Naive thymus-derived CD4-positive, alpha-beta T cell (primary cell): ENCODE measurements around the gene INMT. TPM values are rescaled to one million over a fixed set of nuclear protein-coding genes. Genes with fewer than 3 reads are reported as not detected.

Source experiments
- ATAC-seq: fragments of 150-1000 bp; cut with Tn5 transposase; 2 replicates; pipeline ENCODE4 v1.10.0; 2021; ENCODE audit warnings: mild to moderate bottlenecking, moderate library complexity
- CTCF ChIA-PET: fragments of 350-600 bp; sonication (Branson Sonifier 250); formaldehyde crosslinking; loops from one replicate; lab custom pipeline; 2021; ENCODE audit warnings: antibody characterized with exemption; lab: Charles Lee
- POLR2A ChIA-PET: fragments of 350-600 bp; sonication (Branson Sonifier 250); formaldehyde crosslinking; loops from one replicate; lab custom pipeline; 2021; ENCODE audit warnings: antibody characterized with exemption, inconsistent platforms; lab: Charles Lee
- DNase-seq, 9 donors: peaks; one replicate each; pipeline versions ENCODE4 v3.0.0 to v3.0.0-alpha.2; 2020 to 2022; ENCODE audit warnings: mixed read lengths in 1 of 9
- H3K27ac ChIP-seq: one replicate; pipeline ENCODE4 v1.7.0; 2013; ENCODE audit warnings: mild to moderate bottlenecking, low read depth, low read length, moderate library complexity
- H3K27me3 ChIP-seq, 2 donors: one replicate each; pipeline ENCODE4 v1.7.0; 2013; ENCODE audit warnings: low read length in 2 of 2, mild to moderate bottlenecking in 2 of 2, moderate library complexity in 2 of 2; ENCODE audit not compliant: control insufficient read depth in 2 of 2, insufficient read depth in 2 of 2
- H3K36me3 ChIP-seq, 3 experiments: 1 replicate in 2 of 3; 2 replicates in 1 of 3; pipeline ENCODE4 v1.7.0; 2013; ENCODE audit warnings: low read length in 3 of 3, mild to moderate bottlenecking in 3 of 3, moderate library complexity in 1 of 3; ENCODE audit not compliant: insufficient read depth in 3 of 3, control insufficient read depth in 2 of 3
- H3K4me1 ChIP-seq, 2 donors: one replicate each; pipeline ENCODE4 v1.7.0; 2013; ENCODE audit warnings: low read length in 2 of 2, mild to moderate bottlenecking in 2 of 2, moderate library complexity in 1 of 2; ENCODE audit not compliant: control insufficient read depth in 2 of 2, insufficient read depth in 2 of 2
- H3K4me3 ChIP-seq: 2 replicates; pipeline ENCODE4 v1.7.0; 2013; ENCODE audit warnings: mild to moderate bottlenecking, low read length
- H3K9me3 ChIP-seq, 3 experiments: 1 replicate in 2 of 3; 2 replicates in 1 of 3; pipeline ENCODE4 v1.7.0; 2013; ENCODE audit warnings: low read length in 3 of 3; ENCODE audit not compliant: control insufficient read depth in 2 of 3
- H3K27ac Mint-ChIP-seq, 9 donors: one replicate each; pipeline ENCODE4 v1.8.0; 2020 to 2022; ENCODE audit warnings: mixed read lengths in 9 of 9, mild to moderate bottlenecking in 8 of 9, moderate library complexity in 5 of 9, inconsistent platforms in 2 of 9
- H3K27me3 Mint-ChIP-seq, 5 donors: one replicate each; pipeline ENCODE4 v1.8.0; 2021 to 2022; ENCODE audit warnings: mixed read lengths in 5 of 5, mild to moderate bottlenecking in 1 of 5
- H3K36me3 Mint-ChIP-seq, 5 donors: one replicate each; pipeline ENCODE4 v1.8.0; 2020 to 2022; ENCODE audit warnings: mixed read lengths in 5 of 5, mild to moderate bottlenecking in 3 of 5, inconsistent platforms in 1 of 5
- H3K4me1 Mint-ChIP-seq, 7 donors: one replicate each; pipeline ENCODE4 v1.8.0; 2020 to 2022; ENCODE audit warnings: mixed read lengths in 7 of 7, mild to moderate bottlenecking in 3 of 7, inconsistent platforms in 1 of 7
- H3K4me3 Mint-ChIP-seq, 10 donors: one replicate each; pipeline ENCODE4 v1.8.0; 2020 to 2022; ENCODE audit warnings: mild to moderate bottlenecking in 10 of 10, mixed read lengths in 10 of 10, moderate library complexity in 6 of 10, inconsistent platforms in 2 of 10
- H3K9me3 Mint-ChIP-seq, 11 donors: one replicate each; pipeline ENCODE4 v1.8.0; 2020 to 2022; ENCODE audit warnings: mixed read lengths in 11 of 11, mild to moderate bottlenecking in 4 of 11, inconsistent platforms in 1 of 11, moderate library complexity in 1 of 11
- intact Hi-C, 2 donors: fragments of 100-400 bp; cut with micrococcal nuclease; formaldehyde crosslinking; loops; one replicate each; pipeline ENCODE4 v1.15.1; 2023
- polyA plus RNA-seq, 2 donors: library from polyadenylated mRNA; unstranded; fragments of 300-500 nt; fragmentation: Illumina TruSeq; gene quantifications; one replicate each; pipeline ENCODE4 v1.2.3, GENCODE V29; 2021
- total RNA-seq, 6 experiments: library from RNA in 5 of 6; stranded (reverse) in 5 of 6; gene quantifications; 1 replicate in 5 of 6; 2 replicates in 1 of 6; pipeline ENCODE4 v1.2.3 and lab custom pipeline; 2021 to 2026

The INMT gene
- total and polyA plus RNA-seq, 7 experiments from 2014 or later, result 0.24 to 4.8 (median 0.55) TPM; not detected in 1

DNA sequence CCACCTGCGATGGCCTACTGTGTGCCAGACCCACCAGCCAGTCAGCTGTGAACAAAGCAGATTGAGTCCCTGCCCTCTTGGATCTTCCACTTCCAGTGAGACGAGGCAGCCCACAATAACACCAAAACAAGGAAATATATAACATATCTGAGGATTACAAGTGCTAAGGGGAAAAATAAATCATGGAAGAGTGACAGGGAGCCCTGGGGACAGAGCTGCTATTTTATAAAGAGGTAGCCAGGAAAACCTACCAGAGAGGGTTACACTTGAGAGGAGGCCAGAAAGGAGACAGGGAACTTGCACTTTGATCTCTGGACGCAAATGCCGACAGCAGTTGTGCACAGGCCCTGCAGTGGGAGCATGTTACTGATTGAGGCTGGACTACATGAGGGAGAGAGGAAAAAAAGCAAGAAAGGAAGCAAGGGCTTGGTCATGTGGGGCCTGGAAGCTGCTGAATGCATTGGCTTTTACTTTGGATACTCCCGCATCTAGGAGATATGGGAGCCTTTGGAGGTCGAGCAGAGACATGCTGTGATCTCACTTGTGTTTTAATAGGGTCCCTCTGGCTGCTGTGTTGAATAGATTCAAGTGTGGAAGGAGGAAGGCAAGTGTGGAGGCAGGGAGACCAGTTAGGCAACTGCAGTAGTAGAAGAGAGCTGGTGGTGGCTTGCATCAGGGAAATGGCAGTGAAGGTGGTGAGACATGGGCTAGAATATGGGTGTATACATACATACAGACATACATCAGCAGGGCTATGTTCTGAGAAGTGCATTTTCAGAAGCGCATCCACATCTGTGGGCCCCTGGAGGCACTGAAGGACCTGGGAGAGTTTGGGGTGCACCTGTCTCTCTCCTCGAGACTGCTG is 45.5 kb downstream of the INMT start:
- Mint-ChIP-seq H3K9me3 (no peaks in the 10 kb centered on the region), H3K36me3 (no peaks in the 10 kb centered on the region), H3K4me3 (no peak overlapping the region), H3K27me3 (no peaks in the 10 kb centered on the region), H3K4me1 (peaks cover 0 to 35% (median 4%) of the 10 kb centered on the region in 7 donors), H3K27ac (peak overlapping the region in 3 of 9 donors; percentile 4 to 9 (median 4))
- no peaks in the 10 kb centered on the region for H3K9me3 ChIP-seq
- peaks cover 0 to 6% of the 10 kb centered on the region in 2 donors for H3K4me1 ChIP-seq
- no peak overlapping the region for H3K4me3 ChIP-seq
- DNase-seq, result no peak
- no peaks in the 10 kb centered on the region for H3K27me3 ChIP-seq
- ChIA-PET CTCF (interaction anchor here (0.5 to 0.6 kb wide), 2 partner anchors 33 to 1895 kb away, joined by 3 read pairs; no protein-coding TSS in a partner anchor), POLR2A (interaction anchor here (0.7 kb wide), 1 partner anchor 720 kb away, joined by 3 read pairs; no protein-coding TSS in a partner anchor)
- H3K27ac ChIP-seq, result no peak overlapping the region
- H3K36me3 ChIP-seq, result no peaks in the 10 kb centered on the region
- intact Hi-C loops, result no loop called here
- ATAC-seq, result no peak

DNA sequence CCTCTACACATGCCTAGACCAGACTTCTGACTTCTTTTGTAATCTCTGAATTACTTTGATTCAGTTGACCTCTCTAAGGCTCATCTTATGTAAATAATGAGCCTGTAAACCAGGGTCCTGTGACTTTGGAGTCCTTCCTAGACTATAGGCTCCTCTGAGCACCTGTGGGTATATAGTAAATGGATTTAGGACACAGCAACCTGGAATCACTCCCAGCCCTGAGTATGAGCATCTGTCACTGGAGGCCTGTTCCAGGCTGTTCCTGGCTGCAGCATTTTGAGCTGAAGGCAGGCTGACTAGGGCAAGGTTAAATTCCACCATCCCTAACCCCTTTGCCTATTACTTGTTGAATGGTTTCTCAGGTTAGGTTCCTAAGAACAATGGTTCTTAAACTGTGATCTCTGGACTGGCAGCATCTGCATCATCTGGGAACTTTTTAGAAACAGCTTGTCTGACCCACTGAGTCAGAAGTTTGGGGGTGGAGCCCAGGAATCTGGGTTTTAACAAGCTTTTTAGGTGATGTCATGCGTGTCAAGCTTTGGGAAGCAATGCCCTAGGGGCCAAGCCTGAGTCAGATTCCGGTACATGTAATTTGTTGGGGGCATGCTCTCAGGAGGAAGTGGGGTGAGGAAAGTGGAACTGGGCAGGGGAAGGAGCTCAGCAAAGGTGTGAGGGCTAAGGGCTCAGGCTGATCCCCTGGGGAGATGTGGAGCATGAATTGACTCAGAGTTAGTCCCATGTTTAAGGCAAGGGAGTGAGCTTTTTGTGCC is 47.5 kb downstream of the INMT start:
- Mint-ChIP-seq H3K27me3 (no peaks in the 10 kb centered on the region), H3K4me1 (peaks cover 0 to 35% (median 4%) of the 10 kb centered on the region in 7 donors), H3K36me3 (no peaks in the 10 kb centered on the region), H3K27ac (no peak overlapping the region), H3K9me3 (no peaks in the 10 kb centered on the region), H3K4me3 (no peak overlapping the region)
- no peak overlapping the region for H3K4me3 ChIP-seq
- no peaks in the 10 kb centered on the region for H3K9me3 ChIP-seq
- DNase-seq, result no peak
- no peaks in the 10 kb centered on the region for H3K36me3 ChIP-seq
- no peak for ATAC-seq
- no peak overlapping the region for H3K27ac ChIP-seq
- intact Hi-C loops, result no loop called here
- H3K27me3 ChIP-seq, result no peaks in the 10 kb centered on the region
- CTCF ChIA-PET, result interaction anchor here (1.4 kb wide), 1 partner anchor 323 kb away, joined by 6 read pairs; no protein-coding TSS in a partner anchor
- POLR2A ChIA-PET, result no interaction called here
- H3K4me1 ChIP-seq, result peaks cover 0 to 6% of the 10 kb centered on the region in 2 donors

- Mint-ChIP-seq H3K27ac (no peak overlapping the region), H3K9me3 (no peaks in the 10 kb centered on the region), H3K27me3 (peaks cover 0 to 7% (median 0%) of the 10 kb centered on the region in 5 donors), H3K4me3 (no peak overlapping the region), H3K36me3 (no peaks in the 10 kb centered on the region), H3K4me1 (peaks cover 0 to 35% (median 4%) of the 10 kb centered on the region in 7 donors)
- DNase-seq (no peak), ATAC-seq (no peak)
- no peaks in the 10 kb centered on the region for H3K36me3 ChIP-seq
- POLR2A ChIA-PET, result no interaction called here
- H3K27ac ChIP-seq, result no peak overlapping the region
- no peaks in the 10 kb centered on the region for H3K27me3 ChIP-seq
- no peak overlapping the region for H3K4me3 ChIP-seq
- no peaks in the 10 kb centered on the region for H3K9me3 ChIP-seq
- intact Hi-C loops, result loop anchor here (1.0 to 10.0 kb wide), 4 partner anchors 175 to 1675 kb away; no protein-coding TSS in a partner anchor
- H3K4me1 ChIP-seq, result peaks cover 0 to 6% of the 10 kb centered on the region in 2 donors
- CTCF ChIA-PET, result interaction anchor here (1.4 kb wide), 1 partner anchor 322 kb away, joined by 6 read pairs; no protein-coding TSS in a partner anchor
Observed at GRCh38 chr7:30799976-30800661, 48.2 kb downstream of the INMT start.

DNA sequence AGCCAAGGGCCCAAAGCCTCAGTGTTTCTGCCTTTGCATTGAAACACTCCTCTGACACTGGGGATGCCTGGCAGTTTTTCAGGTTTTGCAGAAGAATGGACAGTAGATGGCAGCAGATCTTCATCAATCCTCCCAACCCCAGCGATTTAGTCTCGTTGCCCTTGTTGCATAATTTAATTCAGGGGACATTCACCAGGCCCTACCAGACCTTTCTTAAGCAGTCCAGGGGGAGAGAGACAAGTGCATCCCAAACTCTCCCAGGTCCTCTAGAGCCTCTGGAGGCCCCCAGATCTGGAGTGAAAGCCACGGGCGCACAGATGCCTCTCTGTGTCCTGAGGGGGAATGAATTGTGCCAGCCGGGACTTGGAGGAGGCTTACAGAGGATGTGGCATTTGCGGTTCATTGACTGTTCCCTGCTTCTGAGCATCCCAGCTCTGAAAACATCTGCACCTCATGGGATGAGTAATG is 48.9 kb downstream of the INMT start:
- CTCF ChIA-PET, result interaction anchor here (1.6 kb wide), 1 partner anchor 322 kb away, joined by 9 read pairs; no protein-coding TSS in a partner anchor

DNA sequence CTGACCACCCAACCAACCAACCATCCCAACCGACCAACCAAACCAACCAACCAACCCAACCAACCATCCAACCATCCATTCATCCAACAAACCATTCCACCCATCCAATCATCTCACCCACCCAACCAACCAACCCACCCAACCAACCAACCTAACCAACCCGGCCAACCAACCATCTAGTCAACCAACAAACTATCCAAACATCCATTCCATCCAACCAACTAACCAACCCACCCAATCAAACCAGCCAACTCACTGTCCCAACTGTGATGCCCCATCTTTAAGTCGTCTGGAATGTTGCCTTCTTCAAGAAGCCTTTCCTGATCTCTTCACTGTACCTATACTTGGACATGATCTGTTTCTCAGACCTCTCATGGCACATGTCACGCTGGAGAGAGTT is 50.9 kb downstream of the INMT start:
- POLR2A ChIA-PET, result no interaction called here
- no peak overlapping the region for H3K27ac Mint-ChIP-seq
- peaks cover 0 to 6% of the 10 kb centered on the region in 2 donors for H3K4me1 ChIP-seq
- H3K36me3 ChIP-seq, result no peaks in the 10 kb centered on the region
- no peaks in the 10 kb centered on the region for H3K27me3 ChIP-seq
- no peaks in the 10 kb centered on the region for H3K9me3 Mint-ChIP-seq
- H3K4me1 Mint-ChIP-seq, result peaks cover 0 to 10% (median 0%) of the 10 kb centered on the region in 7 donors
- ATAC-seq (no peak), DNase-seq (no peak)
- intact Hi-C loops, result loop anchor here (5.0 to 10.0 kb wide), 2 partner anchors 684 to 1672 kb away; no protein-coding TSS in a partner anchor
- no peaks in the 10 kb centered on the region for H3K36me3 Mint-ChIP-seq
- no peak overlapping the region for H3K4me3 ChIP-seq
- H3K9me3 ChIP-seq, result no peaks in the 10 kb centered on the region
- CTCF ChIA-PET, result interaction anchor here (1.7 kb wide), 1 partner anchor 320 kb away, joined by 4 read pairs; no protein-coding TSS in a partner anchor
- H3K27me3 Mint-ChIP-seq, result peaks cover 0 to 8% (median 0%) of the 10 kb centered on the region in 5 donors
- H3K4me3 Mint-ChIP-seq, result no peak overlapping the region
- no peak overlapping the region for H3K27ac ChIP-seq

More for the DNA sequence above, 48.9 kb downstream of the INMT start:
- Mint-ChIP-seq H3K4me1 (peaks cover 0 to 30% (median 4%) of the 10 kb centered on the region in 7 donors), H3K9me3 (no peaks in the 10 kb centered on the region), H3K27ac (no peak overlapping the region), H3K27me3 (peaks cover 0 to 8% (median 0%) of the 10 kb centered on the region in 5 donors), H3K4me3 (no peak overlapping the region), H3K36me3 (no peaks in the 10 kb centered on the region)
- Histone ChIP-seq H3K9me3 (no peaks in the 10 kb centered on the region), H3K4me1 (peaks cover 0 to 6% of the 10 kb centered on the region in 2 donors), H3K27me3 (no peaks in the 10 kb centered on the region), H3K27ac (no peak overlapping the region), H3K36me3 (no peaks in the 10 kb centered on the region), H3K4me3 (no peak overlapping the region)
- POLR2A ChIA-PET, result no interaction called here
- intact Hi-C loops, result loop anchor here (1.0 to 10.0 kb wide), 4 partner anchors 174 to 1674 kb away; no protein-coding TSS in a partner anchor
- DNase-seq, result peak in 7 of 9 donors; percentile 7 to 59 (median 48)
- ATAC-seq, result peak; percentile 54
